Testis (tissue), 3 donors: ENCODE results near the gene SESN3. TPM values are rescaled to one million over a fixed set of nuclear protein-coding genes. Genes with fewer than 3 reads are reported as not detected.

Source experiments
- DNase-seq: peaks from one replicate; pipeline ENCODE4 v3.0.0-alpha.2; 2019
- H3K27ac ChIP-seq, 2 donors: fragments of 200-600 bp; sonication (generic); one replicate each; pipeline ENCODE4 v1.5.1; 2019
- H3K27me3 ChIP-seq: fragments of 200-600 bp; sonication (generic); one replicate; pipeline ENCODE4 v1.5.1; 2019
- H3K36me3 ChIP-seq: fragments of 200-600 bp; sonication (generic); one replicate; pipeline ENCODE4 v1.5.1; 2017; ENCODE audit warnings: low read depth; ENCODE audit errors: missing control alignments
- H3K4me1 ChIP-seq: fragments of 200-600 bp; sonication (generic); one replicate; pipeline ENCODE4 v1.5.1; 2019
- H3K4me3 ChIP-seq, 2 donors: fragments of 200-600 bp; sonication (generic); one replicate each; pipeline ENCODE4 v1.5.1; 2017 to 2019
- H3K9me3 ChIP-seq: fragments of 200-600 bp; sonication (generic); one replicate; pipeline ENCODE4 v1.5.1; 2017
- POLR2A ChIP-seq: fragments of 450-650 bp; IDR thresholded peaks from one replicate; pipeline ENCODE4 v1.6.1; 2017; ENCODE audit warnings: antibody characterized with exemption, mild to moderate bottlenecking, moderate library complexity
- WGBS, 2 donors: methylation state at CpG; one replicate each; pipeline ENCODE4 v1.1.5; 2018; 5-methylcytosine and 5-hydroxymethylcytosine counted together
- intact Hi-C: fragments of 100-400 bp; cut with DNase I; formaldehyde crosslinking; loops from one replicate; pipeline ENCODE4 v1.15.1; 2023; ENCODE audit warnings: low total_unique reads
- polyA plus RNA-seq: library from polyadenylated mRNA; stranded (reverse); fragments of 350-450 nt; fragmentation: Illumina TruSeq; extraction: RNeasy Lipid Tissue Mini Kit (QIAGEN cat#74804); gene quantifications from one replicate; pipeline ENCODE4 v1.2.3, GENCODE V29; 2014; ENCODE audit warnings: low read depth, low replicate concordance; ENCODE audit not compliant: insufficient read depth
- total RNA-seq, 2 donors: library from RNA; depleted of rRNA; stranded (reverse); fragments of >200 nt; gene quantifications; one replicate each; pipeline ENCODE4 v1.2.3, GENCODE V29; 2016
- TF ChIP-seq, protein P1 (sequence below), 3 experiments: fragments of 450-650 bp in 2 of 3; fragments of 200-600 bp in 1 of 3; sonication (generic) in 1 of 3; IDR thresholded peaks; one replicate each; pipeline ENCODE4 v1.5.1; 2016 to 2019; ENCODE audit warnings: antibody characterized with exemption in 3 of 3, mild to moderate bottlenecking in 2 of 3, moderate library complexity in 1 of 3

The SESN3 gene
- total and polyA plus RNA-seq, 3 donors from 2014 or later: 27.5 to 106 (median 66.9) TPM

GRCh38 chr11:95241681-95242081, 10.7 kb upstream of the SESN3 start:
- no peak for DNase-seq
- Histone ChIP-seq H3K4me1 (peaks cover 6% of the 10 kb centered on the region), H3K36me3 (no peaks in the 10 kb centered on the region), H3K27me3 (no peaks in the 10 kb centered on the region), H3K9me3 (no peaks in the 10 kb centered on the region), H3K27ac (peak overlapping the region in 1 of 2 donors; percentile 56), H3K4me3 (no peak overlapping the region)
- 62 to 66% methylated on average over 5 of the region's 5 CpGs for WGBS, 2 donors
- intact Hi-C loops: no loop called here
- no peak for TF ChIP-seq POLR2A
- TF ChIP-seq, protein P1, sequence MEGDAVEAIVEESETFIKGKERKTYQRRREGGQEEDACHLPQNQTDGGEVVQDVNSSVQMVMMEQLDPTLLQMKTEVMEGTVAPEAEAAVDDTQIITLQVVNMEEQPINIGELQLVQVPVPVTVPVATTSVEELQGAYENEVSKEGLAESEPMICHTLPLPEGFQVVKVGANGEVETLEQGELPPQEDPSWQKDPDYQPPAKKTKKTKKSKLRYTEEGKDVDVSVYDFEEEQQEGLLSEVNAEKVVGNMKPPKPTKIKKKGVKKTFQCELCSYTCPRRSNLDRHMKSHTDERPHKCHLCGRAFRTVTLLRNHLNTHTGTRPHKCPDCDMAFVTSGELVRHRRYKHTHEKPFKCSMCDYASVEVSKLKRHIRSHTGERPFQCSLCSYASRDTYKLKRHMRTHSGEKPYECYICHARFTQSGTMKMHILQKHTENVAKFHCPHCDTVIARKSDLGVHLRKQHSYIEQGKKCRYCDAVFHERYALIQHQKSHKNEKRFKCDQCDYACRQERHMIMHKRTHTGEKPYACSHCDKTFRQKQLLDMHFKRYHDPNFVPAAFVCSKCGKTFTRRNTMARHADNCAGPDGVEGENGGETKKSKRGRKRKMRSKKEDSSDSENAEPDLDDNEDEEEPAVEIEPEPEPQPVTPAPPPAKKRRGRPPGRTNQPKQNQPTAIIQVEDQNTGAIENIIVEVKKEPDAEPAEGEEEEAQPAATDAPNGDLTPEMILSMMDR (IDR thresholded peaks at IDR 0.05): no peak

GRCh38 chr11:95239871-95240649, 9.1 kb upstream of the SESN3 start:
- H3K27me3 ChIP-seq: no peaks in the 10 kb centered on the region
- DNase-seq: no peak
- H3K4me1 ChIP-seq: peaks cover 6% of the 10 kb centered on the region
- no peak overlapping the region for H3K27ac ChIP-seq
- intact Hi-C loops: loop anchor here (10.0 kb wide), 1 partner anchor 465 kb away; no protein-coding TSS in a partner anchor
- H3K36me3 ChIP-seq: no peaks in the 10 kb centered on the region
- no peak for TF ChIP-seq POLR2A
- TF ChIP-seq, protein P1 (IDR thresholded peaks at IDR 0.05): no peak
- H3K9me3 ChIP-seq: no peaks in the 10 kb centered on the region
- 83 to 87% methylated on average over 5 of the region's 5 CpGs for WGBS, 2 donors
- H3K4me3 ChIP-seq: no peak overlapping the region

DNA sequence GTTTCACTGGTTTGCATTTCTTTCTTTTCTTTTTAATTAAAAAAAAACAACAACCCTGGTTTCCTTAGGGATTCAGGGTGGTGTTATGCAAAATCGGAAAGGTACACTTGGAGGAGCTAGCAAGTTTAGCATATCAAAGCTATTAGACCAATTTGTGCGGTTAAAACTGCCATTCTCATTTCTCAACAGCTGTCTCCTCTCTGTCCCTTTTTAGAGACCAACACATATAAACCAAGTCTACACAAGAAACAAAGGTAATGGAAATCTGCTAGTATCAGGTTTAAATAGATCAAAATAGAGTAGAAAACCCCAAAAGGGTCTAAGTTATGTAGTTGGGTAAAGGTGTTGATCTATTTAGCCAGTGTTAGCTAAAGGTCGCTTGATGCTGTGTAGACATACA, 1.7 kb upstream of the SESN3 start:
- DNase-seq: no peak
- WGBS, 2 donors: 28 to 30% methylated on average over 3 of the region's 3 CpGs
- Histone ChIP-seq H3K27me3 (no peaks in the 10 kb centered on the region), H3K36me3 (no peaks in the 10 kb centered on the region), H3K4me3 (peak overlapping the region; percentile 94 to 95), H3K4me1 (no peaks in the 10 kb centered on the region), H3K9me3 (no peaks in the 10 kb centered on the region), H3K27ac (peak overlapping the region; percentile 88 to 97)
- TF ChIP-seq POLR2A: no peak
- TF ChIP-seq, protein P1 (IDR thresholded peaks at IDR 0.05): no peak
- intact Hi-C loops: loop anchor here (5.0 to 10.0 kb wide), 2 partner anchors 80 to 472 kb away; no protein-coding TSS in a partner anchor

DNA sequence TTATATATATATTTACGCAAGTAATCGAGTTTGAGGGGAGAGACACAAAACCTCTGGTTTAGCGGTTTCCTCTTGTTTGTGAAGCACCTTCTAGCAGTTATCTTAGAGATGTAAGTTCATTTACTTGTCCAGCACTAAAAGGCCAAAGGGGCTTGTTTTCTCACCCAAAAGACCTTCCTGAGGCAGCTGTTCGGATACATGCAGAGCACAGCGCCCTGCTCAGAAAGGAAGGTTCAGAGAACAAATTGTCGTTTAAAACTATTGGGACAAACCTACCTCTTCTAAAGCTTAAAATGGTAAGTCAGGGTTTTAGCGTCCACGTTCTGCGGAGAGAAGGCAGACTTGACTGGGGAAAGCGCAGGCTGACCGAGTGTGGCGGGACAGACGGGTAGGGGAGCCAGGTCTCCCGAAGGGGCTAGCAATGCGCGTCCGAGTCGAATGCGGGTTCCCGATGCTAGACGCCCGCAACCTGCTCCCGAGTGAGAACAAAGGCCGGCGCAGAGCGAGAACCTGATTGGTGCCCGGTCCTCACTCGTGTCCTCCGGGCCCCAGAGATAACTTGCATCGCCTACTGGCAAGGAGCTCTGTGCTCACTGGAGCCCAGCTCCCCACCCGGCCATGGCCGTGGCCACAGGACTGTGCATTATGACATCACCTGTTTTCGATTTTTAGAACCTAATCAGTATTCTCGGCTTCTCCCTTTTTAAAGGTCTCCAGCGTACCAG, 1.0 kb upstream of the SESN3 start:
- peak; percentile 86 for DNase-seq
- Histone ChIP-seq H3K27ac (peak overlapping the region; percentile 88 to 97), H3K4me1 (no peaks in the 10 kb centered on the region), H3K36me3 (no peaks in the 10 kb centered on the region), H3K9me3 (no peaks in the 10 kb centered on the region), H3K4me3 (peak overlapping the region; percentile 94 to 95), H3K27me3 (no peaks in the 10 kb centered on the region)
- TF ChIP-seq, protein P1 (IDR thresholded peaks at IDR 0.05): peak in 1 of 3 experiments; percentile 17
- TF ChIP-seq POLR2A: no peak
- intact Hi-C loops: loop anchor here (5.0 to 10.0 kb wide), 2 partner anchors 80 to 473 kb away; no protein-coding TSS in a partner anchor
- WGBS, 2 donors: 0 to 1% methylated on average over 35 of the region's 35 CpGs
